COLO668 (cell line): Measurements from ENCODE around the gene ELFN1.

Experiments
- DNase-seq: peaks from one replicate; lab custom pipeline; 2025; ENCODE audit not compliant: unreplicated experiment; lab: John Stamatoyannopoulos, UW

Gene ELFN1

DNA sequence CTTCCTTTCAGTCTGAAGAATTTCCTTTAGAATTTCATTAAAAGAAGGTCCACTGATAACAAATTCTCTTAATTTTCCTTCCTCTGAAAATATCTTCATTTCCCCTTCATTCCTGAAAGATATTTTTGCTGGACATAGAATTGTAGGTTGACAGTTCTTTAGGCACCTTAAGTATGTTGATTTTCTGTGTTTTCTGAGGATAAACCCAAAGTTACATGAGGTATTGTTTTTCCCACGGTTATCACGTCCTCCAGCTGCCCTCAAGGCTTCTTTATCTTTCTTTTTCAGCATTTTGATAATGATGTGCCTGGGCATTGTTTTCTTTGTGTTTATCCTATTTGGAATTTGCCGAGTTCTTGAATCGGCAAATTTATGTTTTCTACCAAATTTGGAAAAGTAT lies 105.3 kb downstream of the ELFN1 start:
- no peak for DNase-seq

DNA sequence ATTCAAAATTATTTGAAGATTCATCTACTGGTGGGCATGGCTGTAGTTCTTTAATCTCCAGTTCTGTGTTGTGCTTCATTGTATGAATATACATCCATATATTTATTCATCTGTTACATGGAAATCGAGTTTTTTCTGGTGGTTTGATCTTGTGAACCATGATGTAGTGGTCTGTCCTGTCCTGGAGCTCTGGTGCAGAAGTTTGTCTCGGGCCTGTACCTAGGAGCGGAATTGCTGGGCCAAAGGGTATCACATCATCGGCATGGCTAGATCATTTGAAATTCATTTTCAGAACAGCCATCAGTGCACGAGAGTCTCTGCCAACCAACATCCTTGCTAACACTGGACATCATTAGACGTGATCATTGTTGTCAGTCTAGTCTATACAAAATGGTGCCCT lies 107.0 kb downstream of the ELFN1 start:
- DNase-seq, result no peak

DNA sequence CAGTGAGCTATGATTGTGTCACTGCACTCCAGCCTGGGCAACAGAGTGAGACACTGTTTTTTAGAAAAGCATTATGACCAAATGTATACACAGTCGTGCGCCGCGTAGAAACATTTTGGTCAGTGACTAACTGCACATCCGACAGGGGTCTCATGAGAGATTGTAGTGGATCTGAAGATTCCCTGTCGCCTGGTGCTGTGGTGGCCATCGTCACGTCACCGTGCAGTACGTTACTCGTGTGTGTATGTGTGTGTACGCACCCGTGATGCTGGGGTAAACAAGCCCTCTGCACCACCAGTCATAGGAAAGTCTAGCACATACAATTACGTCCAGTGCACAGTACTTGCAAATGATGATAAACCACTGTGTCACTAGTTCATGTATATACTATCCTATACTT lies 109.4 kb downstream of the ELFN1 start:
- no peak for DNase-seq

DNA sequence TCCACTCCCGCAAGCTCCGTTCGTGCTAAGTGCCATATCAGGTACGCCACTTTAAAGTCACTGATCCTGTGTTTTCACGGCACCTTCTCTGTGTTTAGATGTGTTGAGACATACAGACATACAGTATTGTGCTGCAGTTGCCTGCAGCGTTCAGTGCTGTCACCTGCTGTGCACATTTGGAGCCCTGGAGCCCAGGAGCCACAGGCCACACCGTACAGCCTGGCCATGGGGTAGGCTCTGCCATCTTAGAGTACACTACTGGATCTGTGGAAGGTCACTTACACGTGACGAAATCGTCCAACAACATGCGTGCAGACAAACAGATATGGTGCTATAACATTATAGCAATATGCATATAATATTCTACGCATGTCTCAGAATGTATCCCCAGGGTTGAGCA lies 111.3 kb downstream of the ELFN1 start:
- no peak for DNase-seq

DNA sequence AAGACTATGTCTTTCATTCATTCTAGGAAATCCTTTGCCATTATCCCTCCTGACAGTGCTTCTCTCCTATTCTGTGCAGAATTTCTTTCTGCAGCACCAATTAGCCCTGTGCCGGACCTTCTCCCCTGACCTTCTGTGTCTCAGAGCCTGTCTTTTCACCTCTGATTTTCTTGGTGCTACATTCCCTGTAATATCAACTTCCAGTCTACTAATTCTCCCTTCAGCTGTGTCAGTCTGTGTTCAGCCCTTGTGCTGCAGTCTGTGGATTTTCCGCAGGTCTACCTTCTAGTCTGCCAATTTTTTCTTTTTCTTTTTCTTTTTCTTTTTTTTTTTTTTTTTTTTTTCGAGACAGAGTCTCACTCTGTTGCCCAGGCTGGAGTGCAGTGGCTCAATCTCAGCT lies 115.8 kb downstream of the ELFN1 start:
- no peak for DNase-seq

DNA sequence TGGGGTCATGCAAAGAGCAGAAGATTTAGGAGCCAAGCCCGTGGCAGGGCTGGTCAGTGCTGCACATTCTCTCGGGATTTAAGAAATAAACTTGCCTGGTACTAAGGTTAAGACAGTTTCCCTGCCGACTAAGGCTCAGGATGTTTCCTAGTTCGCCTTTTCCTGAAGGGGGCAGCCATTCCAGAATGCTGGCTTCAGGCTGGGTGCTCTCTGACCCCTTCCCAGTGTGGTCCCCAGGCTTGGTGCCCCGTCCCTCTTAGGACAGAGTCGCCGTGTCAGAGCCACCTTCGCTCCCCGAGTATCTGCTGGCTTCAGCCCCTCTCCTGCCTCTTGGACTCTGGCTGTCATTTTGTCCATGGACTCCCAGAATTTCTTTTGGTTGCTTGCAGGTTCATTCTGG lies 117.2 kb downstream of the ELFN1 start:
- DNase-seq, result no peak

DNA sequence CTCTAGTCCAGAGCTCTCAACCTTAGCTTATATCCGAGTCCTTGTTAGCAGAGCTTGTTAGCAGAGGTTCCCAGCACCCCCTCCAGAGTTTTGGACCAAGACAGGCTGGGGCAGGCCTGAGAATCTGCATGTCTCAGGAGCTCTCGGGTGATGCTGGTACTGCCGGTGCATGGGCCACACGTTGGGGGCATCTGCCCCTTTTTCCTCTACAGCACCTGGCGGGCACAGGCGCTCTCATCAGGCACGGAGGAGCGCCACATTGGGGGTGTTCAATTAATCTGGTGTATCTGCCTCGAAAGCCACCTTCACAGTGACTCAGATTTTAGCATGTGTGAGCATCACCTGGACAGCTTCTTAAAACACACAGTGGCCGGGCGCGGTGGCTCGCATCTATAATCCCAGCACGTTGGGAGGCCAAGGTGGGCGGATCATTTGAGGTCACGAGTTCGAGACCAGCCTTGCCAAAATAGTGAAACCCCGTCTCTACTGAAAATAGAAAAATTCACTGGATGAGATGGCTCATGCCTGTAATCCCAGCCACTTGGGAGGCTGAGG lies 117.7 kb downstream of the ELFN1 start:
- no peak for DNase-seq

DNA sequence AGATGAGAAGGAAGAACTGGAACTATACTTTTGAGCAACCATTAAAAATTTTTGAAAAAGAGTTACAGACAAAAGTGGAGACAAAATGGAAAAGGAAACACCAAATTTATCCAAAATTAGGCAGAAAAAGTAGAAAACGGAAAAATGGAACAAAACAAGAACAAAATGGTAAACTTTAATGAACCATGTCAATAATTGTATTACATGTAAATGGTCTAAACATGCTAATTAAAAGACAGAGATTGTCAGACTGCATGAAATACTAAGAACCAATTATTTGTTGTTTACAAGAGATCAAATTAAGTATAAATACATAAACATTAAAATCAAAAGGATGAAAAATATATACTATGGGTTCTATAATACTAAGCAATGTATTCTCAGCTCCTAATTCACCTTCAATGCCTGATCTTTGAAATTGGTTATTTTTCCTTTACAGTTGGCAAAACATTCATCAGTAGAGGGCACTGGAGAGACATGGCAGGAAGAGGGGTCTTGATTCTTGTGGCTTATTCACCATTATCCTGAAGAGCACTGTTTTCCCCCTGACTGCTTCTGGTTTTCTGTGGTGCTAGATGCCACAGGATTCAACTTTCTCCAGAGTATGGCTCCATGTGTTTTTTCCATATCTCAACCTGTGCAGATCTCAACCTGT lies 124.9 kb downstream of the ELFN1 start:
- no peak for DNase-seq
